Non-pigmented ciliary epithelial cell (primary cell): ENCODE measurements around the gene ANXA2.
"Not testable (repeated sequence)": the region's sequence is repeated elsewhere in the genome, so short reads cannot be mapped to it uniquely, and the experiment has no call there.

Experiments
- DNase-seq: peaks from one replicate; pipeline ENCODE4 v3.0.0-alpha.2; 2010; ENCODE audit warnings: low read depth

Gene ANXA2

DNA sequence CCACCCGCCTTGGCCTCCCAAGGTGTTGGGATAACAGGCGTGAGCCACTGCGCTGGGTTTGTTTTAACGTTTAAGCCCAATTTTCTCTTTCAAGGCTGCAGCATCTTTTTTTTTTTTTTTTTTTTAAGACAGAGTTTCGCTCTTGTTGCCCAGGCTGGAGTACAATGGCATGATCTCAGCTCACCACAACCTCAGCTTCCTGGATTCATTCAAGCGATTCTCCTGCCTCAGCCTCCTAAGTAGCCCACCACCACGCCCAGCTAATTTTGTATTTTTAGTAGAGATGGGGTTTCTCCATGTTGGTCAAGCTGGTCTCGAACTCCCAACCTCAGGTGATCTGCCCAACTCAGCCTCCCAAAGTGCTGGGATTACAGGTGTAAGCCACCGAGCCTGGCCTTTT, 12.6 kb upstream of the ANXA2 start:
- DNase-seq: not testable (repeated sequence)

DNA sequence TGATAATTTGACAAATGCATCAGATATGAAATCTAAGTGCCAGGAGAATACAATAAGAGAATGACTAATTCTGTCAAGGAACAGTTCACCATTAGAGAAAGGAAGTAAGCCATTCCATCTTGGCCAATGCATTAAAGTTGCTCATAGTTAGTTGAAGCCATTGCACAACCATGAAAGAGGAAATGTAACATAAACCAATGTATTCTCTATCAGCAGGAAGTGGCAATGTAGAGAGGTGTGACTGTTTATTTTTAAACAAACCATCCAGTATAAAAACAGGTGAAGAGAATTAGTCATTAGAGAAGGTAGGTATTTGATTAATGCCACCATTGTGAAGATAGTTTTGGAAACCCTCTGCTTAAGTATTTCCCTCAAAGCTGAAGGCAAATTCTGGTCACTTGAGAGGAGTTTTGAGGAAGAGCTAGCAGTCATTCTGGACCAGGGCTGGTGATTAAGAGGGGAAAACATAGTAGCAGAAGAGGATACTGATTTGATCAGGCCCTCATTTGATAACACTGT, 10.7 kb upstream of the ANXA2 start:
- DNase-seq: no peak

DNA sequence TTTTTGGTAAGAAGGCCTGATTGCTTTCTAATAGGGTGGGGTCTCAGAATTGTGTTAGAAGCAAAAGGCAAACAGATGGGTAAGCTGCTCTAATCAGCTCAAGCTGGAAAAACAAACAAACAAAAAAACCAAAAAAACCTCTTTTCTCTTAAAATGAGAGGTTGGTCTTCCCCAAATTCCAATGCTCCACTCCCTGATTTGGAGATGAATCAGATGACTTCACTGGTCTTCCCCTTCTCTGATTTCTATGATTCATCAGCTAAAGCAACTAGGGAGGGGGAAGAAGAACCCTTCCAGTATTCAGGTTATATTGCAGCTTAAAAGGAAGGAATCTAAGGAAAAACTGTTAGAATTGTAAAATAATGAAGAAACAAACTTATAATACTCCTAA, 9.6 kb upstream of the ANXA2 start:
- no peak for DNase-seq

DNA sequence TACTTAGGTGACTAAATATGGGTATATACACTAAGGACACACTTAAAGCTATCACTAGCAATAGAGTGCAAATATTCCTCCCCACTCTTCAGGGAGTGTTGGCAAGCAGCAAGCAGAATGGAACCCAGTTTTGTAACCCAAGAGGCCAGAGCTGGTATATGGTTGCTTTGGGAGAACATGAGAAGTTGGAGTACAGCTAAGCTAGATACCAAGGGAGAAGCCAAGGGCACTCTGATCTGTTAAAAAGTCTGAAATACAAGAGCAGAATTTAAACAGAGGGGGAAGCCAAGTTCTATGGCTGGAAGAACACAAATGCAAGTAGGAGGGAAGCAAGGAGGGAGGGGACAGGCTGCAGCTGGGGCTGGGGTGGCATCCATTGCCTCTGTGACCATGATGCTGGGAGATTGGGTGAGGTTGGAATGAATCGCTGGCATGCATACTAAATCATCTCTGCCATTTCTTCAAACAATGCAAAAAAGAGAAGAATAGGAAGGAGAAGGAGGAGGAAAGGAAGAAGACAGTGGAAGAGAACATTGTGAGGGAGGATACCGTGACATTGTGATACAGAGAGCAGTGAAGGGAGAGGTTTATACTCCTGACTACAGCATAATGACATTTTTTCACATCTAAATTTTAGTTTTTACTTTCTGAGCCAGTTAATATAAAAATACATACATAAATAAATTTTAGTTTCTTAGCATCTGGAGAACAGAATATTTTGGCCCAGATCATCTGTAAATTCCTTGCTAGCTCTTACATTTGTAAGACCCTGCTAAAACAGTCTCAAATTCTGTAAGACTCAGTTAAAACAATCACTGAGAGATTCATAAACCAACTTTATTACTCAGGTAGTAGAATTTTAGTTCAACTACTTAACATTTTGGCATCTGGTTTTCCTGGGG, 9.0 kb upstream of the ANXA2 start:
- no peak for DNase-seq

DNA sequence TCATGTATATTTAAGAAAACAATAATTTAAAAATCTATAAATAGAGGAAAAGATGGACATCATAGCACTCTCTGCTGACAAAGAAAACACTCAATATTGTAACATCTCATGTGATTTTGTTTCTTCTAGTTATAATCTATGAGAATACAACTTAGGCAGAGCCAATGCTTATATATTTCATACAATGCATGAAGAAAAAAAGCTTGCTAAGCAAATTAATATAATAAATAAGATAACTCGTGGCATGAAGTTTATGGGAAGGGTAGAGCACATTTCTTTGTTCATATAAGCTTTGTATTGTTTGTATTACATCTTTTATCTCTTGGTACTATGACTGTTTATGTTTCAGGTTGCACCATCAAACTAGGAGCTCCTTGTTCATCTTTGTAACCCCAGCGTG, 7.6 kb upstream of the ANXA2 start:
- DNase-seq: no peak

DNA sequence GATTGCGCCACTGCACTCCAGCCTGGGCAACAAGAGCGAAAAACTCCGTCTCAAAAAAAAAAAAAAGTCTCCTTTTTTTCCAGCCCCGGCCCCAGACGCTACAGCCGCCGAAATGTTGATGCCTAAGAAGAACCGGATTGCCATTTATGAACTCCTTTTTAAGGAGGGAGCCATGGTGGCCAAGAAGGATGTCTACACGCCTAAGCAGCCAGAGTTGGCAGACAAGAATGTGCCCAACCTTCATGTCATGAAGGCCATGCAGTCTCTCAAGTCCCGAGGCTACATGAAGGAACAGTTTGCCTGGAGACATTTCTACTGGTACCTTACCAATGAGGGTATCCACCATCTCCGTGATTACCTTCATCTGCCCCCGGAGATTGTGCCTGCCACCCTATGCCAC, 6.6 kb upstream of the ANXA2 start:
- DNase-seq: not testable (repeated sequence)

DNA sequence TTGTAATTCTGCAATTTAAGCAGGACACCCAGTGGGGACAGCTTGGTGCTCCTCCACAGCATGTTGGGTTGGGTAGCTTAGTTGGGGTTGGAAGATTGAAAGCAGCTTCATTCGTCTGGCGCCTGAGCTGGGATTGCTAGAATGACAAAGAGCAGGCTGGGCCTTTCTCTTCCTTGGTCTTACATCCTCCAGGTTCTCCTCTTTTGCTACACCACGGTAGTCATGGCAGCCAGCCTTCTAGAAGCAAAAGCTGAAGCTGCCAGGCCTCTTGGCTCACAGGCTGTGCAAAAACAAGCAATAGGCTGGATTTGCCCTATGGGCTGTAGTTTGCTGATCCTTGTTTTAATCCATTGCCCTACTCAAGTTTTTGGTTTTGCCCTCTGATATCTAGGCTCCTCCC, 3.2 kb upstream of the ANXA2 start:
- no peak for DNase-seq

DNA sequence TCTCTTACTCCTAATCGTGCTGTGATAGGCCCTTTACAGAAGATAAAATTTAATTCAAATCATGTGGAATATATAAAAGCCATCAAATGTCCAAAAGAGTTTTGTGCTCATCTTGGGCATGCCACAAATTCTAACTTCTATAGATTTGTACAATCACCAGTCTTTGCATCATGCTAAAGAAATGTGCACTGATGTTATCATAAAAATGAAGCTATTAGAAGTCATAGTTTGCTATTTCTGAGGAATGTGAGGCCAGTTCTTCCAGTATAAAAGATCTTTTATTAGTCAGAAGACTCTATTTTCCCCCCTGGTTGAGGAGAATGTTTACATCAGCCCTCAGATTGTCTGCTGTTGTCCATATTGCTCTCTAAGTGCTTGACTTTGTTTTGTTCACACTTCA, 2.1 kb upstream of the ANXA2 start:
- DNase-seq: no peak

DNA sequence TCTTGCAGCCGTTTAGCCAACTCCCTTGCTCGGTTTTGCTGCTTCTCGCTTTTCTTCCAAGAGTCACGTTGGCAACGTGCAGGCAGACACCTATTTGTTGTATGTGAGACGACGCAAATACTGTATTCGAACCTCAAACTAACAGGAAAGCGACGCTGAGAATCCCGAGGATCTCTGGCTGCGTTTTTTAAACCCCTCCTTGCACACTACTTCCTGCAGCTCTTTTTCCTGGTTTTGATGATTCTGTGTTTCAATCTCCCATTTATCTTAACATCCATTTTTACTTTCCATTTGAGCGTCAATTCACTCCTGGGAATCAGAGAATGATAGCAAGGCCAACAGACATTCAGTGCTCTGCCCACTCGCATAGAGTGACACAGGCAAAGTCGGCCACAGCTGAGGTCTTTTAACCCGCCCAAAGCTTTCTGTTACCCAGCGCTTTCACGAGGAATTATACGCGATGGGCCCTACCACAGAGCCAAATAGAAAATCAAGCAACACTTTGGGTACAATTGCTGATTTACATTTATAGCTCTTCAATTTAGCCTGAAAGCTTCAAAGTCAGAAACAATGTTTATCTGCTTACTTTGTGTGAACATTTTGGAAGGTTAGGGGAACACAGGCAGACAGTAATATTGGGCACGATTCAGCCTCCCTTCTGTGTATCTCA, 1.6 kb upstream of the ANXA2 start:
- no peak for DNase-seq

DNA sequence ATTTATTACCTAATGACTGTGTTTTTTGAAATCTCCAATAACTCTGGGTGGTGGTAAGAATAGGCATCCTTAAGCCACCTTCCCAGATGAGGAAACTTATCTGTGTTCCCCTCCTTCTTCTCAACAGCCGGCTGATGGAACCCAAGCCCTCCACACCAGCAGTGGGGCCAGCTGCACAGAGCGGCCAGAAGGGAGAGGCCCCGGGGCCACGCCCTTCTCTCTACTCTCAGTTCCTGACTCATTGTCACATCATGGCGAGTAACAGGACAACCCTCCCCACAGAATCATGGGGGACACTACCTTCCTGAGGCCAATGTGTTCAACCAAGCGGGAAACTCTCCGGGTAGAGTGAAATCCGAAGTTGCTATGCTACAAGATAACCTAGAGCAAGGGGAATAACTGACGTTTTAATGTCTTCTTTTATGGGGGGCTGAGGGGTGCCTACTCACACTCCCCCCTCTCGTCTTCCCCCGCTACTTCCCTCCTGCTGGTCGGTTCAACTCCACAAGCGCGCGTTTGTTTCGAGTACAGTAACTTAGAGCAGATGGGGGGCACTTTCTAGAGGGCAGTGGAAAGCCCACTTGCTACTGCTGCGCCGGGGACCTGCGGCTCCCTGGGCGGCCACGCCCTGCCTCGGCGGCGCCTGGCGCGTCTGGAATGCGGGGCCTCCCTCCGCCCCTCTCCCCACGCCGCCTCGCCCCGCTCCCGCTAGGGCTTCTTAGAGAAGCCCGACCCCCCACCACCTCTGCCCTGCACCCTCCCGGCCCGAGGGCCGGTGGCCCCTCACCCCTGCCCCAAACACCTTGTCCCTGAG, 621 bp downstream of the ANXA2 start:
- no peak for DNase-seq

DNA sequence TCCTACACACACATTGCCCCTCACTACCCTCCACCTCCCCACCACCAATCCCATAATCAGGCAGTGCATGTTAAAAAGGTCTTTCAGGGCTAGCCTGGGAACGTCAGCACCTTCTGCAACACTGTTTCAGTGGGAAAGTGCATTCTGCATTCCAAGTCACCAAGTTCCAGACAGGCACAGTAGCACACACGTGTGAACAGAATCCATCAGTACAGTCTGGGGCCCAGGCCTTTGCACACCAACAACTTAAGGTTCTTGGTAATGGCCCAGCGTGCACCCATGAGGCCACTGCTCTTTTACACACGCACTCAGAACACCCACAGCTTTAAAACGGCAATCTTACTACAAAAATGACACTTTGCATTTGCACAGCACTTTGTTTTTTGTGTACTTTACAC, 1.2 kb downstream of the ANXA2 start:
- DNase-seq: no peak

DNA sequence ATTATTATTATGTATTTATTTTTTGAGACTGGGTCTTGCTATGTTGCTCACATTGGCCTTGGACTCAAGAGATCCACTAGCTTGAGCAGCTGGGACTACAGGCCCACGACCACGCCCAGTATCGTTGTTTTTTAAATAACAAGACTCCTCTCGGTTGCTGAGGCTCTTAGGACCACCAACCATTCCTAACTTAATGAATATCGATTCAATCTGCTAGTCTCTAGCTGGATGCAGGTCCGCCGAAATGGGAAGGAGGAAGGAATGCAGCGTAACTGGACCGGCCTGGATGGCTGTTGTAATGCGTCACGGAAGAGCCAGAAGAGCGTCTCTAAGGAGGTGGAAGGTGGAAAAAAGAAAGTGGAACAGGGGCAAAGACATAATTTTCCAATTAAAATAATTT, 1.7 kb downstream of the ANXA2 start:
- DNase-seq: no peak

DNA sequence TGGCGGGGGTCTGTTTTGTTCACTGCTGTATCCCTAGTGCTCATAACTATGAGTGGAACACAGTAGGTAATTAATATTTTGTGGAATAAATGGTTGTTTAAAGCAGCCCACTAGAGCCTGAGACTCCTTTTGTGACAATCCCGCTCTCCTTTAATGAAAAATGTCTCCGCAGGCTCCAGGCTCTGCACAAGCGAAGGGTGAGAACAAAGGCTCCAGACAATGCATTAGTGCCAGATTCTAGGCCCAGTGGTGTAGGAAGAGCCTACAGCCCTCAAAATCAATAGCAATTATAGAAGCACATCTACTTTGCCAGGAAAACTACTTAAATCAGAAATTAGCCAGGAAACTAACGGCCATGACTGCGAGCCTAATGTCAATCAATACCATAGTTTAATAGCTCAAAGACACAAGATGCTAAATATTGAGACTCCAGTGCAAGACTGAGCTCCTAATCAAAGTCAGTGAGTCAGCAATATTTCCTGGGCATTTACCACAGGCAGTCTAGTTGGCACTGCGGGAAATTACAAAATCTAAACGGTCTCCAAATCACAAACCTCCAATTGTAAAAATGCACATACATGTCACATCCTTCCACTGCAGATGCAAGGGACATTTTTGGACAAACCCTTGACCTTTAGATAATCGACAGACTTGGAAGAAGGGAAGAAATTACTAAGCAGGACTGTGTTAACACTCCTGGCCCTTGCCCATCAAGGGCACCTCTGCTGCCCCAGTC, 2.3 kb downstream of the ANXA2 start:
- no peak for DNase-seq

DNA sequence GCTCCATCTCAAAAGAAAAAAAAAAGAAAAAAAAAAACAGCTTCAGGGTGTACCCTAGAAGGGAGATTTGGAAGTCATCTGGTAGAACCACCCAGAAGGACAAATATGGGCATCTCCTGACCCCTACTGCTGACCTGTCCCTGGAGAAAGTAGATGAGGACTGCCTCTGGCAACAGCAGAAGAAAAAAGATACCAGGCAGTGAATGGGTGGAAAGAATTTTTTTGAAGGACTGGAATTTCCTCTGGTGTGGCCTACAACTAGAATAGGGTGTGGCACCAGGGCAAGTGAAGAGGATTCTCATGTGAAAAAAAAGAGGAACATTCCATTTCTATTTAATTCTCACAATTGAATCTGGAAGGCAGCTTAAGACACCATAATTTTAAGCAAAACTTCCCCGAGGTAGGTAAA, 3.1 kb downstream of the ANXA2 start:
- no peak for DNase-seq

DNA sequence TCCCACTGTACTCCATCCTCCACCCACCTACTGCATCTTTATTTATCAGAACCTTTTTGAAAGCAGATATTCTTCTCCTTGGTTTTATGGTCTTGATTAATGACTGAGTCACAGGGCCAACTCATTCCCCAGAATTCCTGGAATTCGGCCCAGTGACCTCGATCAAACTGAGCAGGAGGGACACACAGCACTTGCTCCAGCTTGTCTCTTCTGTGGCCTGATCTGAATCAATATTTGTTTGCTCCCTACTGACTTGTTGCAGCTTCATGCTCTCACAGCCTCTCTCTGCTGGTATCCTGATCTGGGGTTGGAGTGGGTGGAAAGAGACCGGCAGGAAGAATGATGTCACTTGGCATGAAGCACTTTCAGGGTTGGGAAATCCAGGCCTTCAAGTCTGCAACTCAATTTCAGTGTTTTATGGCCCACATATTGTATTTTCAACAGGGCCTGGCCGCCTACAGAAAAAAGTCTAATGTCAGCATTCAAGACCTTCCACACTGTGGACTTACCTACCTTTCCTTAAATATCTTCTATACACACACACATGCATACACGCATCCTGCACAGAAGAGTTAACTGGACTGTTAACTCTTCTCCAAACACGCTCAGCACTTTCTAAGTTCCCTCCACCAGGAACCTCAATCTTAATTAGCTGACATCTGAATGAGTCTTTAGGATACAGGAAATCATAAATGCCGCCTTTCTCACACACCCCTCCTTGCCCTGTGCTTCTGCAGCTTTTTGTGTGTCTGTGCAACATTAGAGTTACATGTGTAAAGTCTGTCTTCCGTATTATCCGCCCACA, 4.6 kb downstream of the ANXA2 start:
- peak; percentile 97 for DNase-seq

DNA sequence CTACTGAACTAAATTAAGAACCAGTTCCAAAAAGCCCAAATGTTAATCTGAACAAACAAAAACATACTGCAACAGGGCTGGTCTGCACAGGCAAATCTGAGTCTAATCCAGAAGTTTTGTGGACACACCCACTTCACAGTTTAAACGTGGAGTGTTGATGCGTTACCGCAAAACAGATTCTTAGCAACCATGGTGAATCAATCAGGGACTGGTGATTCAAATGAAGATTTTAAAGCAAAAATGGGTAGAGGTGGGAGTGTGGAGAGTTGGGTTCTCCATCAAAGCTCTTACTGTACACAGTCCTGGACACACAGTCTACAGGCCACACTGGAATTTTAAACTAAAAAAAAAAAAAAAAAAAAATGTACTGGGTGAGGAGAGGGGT, 5.2 kb downstream of the ANXA2 start:
- DNase-seq: no peak

DNA sequence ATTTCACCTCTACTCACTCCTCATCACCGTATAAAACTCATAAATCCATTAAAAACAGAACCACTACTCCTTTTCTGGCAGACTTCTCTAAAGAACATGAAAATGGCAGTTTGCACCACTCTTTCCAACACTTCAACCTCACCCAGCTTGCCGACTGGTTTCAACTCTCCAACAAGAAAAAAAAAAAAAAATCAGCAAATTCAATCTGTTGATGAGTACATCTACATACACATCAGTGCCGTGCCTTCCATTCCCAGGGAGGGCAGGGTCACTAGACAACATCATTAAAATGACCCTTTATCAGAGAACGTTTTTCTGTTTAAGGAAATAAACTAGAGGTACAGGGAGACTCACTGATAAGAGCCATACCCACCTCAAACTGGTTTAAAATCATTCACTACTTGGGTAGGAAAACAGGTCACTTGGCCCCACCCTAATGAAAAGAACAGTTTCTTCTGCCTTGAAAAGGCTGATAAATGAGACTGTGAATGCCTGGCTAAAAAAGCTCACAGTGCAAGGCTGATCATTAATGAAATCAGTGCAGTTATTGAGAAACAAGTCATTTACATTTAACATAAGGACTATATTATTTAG, 6.0 kb downstream of the ANXA2 start:
- DNase-seq: no peak

DNA sequence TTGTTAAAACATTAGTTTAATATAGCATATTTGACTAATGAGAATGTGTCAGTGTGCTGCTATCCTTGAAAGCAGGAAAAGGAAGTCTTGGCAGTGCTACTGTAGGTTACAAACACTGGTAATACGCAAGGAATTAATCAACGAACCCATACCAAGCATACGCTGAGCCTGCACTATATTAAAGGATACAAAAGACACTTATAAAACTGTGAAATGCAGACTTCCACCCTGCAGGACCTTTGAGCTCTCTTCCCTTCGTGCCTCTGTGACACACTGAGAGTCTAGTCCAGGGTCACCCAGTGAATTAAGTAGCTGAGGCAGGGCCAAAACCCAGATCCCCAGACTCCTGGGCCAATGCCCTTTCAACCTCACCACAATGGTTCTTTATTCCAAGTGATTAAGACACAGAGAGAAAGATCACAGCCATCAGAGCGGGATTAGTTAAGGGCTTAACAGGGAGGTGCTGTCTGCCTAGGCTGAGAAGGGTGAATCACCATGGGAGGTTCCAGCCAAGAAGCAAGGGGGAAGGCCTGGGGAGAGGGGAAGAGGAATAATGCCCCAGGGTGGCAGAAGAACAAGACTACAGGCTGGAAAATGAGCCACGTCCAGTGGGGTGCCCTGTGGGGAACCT, 6.8 kb downstream of the ANXA2 start:
- no peak for DNase-seq

DNA sequence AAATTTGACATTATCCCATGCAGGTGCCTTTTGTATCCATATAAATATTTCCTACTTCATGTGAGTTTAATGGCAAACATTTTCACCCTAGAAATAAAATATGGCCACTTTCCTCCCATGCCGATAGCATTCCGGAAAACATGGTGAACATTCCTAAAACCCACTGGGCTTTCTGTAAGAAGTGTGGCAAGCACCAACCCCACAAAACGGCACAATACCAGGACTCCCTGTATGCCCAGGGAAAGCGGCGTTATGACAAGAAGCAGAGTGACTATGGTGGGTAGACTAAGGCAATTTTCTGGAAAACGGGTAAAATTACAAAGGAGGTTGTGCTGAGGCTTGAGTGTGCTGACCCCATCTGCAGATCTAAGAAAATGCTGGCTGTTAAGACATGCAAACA, 7.6 kb downstream of the ANXA2 start:
- no peak for DNase-seq
